SU-DHL-6 (cell line): ENCODE measurements around the gene POU2AF3.
"Not testable (repeated sequence)": the region's sequence is repeated elsewhere in the genome, so short reads cannot be mapped to it uniquely, and the experiment has no call there.

Experiments
- H2AFZ ChIP-seq: fragments of 200-600 bp; sonication (generic); 2 replicates; pipeline ENCODE4 v1.6.1; 2014; ENCODE audit warnings: low read depth, mild to moderate bottlenecking, moderate library complexity, mixed read lengths, antibody characterized with exemption, low read length; ENCODE audit not compliant: severe bottlenecking
- H3F3A ChIP-seq: fragments of 200-600 bp; shearing (Covaris generic); 2 replicates; pipeline ENCODE4 v1.6.0; 2016; ENCODE audit warnings: antibody characterized with exemption, mild to moderate bottlenecking; ENCODE audit not compliant: insufficient read depth
- H3K27ac ChIP-seq: fragments of 200-600 bp; sonication (generic); 2 replicates; pipeline ENCODE4 v1.5.1; 2016; ENCODE audit warnings: low read depth, mild to moderate bottlenecking, low read length, moderate library complexity, mixed read lengths
- H3K27me3 ChIP-seq: fragments of 200-600 bp; sonication (generic), shearing (Covaris generic); 2 replicates; pipeline ENCODE4 v1.6.0; 2014; ENCODE audit warnings: mild to moderate bottlenecking, low read length
- H3K36me3 ChIP-seq: fragments of 200-600 bp; sonication (generic); 2 replicates; pipeline ENCODE4 v1.6.1; 2014; ENCODE audit warnings: mild to moderate bottlenecking, low read length, mixed read lengths
- H3K4me2 ChIP-seq: fragments of 300-600, 200-600 bp; shearing (Covaris generic), sonication (generic); 2 replicates; pipeline ENCODE4 v1.6.0; 2014; ENCODE audit warnings: low read length, low read depth, mild to moderate bottlenecking; ENCODE audit not compliant: poor library complexity, severe bottlenecking
- H3K4me3 ChIP-seq: fragments of 200-600 bp; sonication (generic); 2 replicates; pipeline ENCODE4 v1.5.1; 2014; ENCODE audit warnings: antibody characterized with exemption, low read length, mild to moderate bottlenecking, mixed read lengths; ENCODE audit not compliant: insufficient read depth, poor library complexity, severe bottlenecking
- H3K79me2 ChIP-seq: fragments of 200-600 bp; sonication (generic); 2 replicates; pipeline ENCODE4 v1.6.1; 2014; ENCODE audit warnings: mild to moderate bottlenecking, low read length, moderate library complexity; ENCODE audit not compliant: insufficient read depth
- H3K9ac ChIP-seq: fragments of 200-600 bp; sonication (generic); 2 replicates; pipeline ENCODE4 v1.7.0; 2014; ENCODE audit warnings: mild to moderate bottlenecking, low read length
- H3K9me2 ChIP-seq: fragments of 200-600 bp; sonication (generic); replicated peaks from 2 replicates; pipeline ENCODE4 v1.6.1; 2014; ENCODE audit warnings: low read length; ENCODE audit not compliant: insufficient read depth
- H3K9me3 ChIP-seq: fragments of 200-600 bp; sonication (generic); 2 replicates; pipeline ENCODE4 v1.6.1; 2014; ENCODE audit warnings: low read length, mixed read lengths; ENCODE audit not compliant: insufficient read depth
- H4K20me1 ChIP-seq: fragments of 200-600 bp; sonication (generic); 2 replicates; pipeline ENCODE4 v1.6.1; 2014; ENCODE audit warnings: low read depth, mild to moderate bottlenecking, antibody characterized with exemption, low read length, moderate library complexity, mixed read lengths
- EZH2phosphoT487 ChIP-seq: fragments of 200-600 bp; sonication (generic), shearing (Covaris generic); conservative IDR thresholded peaks from 2 replicates; pipeline ENCODE4 v1.6.1; 2018; ENCODE audit warnings: mild to moderate bottlenecking, antibody characterized with exemption, low read length, moderate library complexity, mixed read lengths
- TF ChIP-seq, protein P1 (sequence below): fragments of 200-600 bp; sonication (generic); IDR thresholded peaks from one replicate; pipeline ENCODE4 v1.5.1; 2017; ENCODE audit warnings: antibody characterized with exemption, mild to moderate bottlenecking, low read length, moderate library complexity; ENCODE audit not compliant: insufficient read depth, poor library complexity, severe bottlenecking

POU2AF3 gene

DNA sequence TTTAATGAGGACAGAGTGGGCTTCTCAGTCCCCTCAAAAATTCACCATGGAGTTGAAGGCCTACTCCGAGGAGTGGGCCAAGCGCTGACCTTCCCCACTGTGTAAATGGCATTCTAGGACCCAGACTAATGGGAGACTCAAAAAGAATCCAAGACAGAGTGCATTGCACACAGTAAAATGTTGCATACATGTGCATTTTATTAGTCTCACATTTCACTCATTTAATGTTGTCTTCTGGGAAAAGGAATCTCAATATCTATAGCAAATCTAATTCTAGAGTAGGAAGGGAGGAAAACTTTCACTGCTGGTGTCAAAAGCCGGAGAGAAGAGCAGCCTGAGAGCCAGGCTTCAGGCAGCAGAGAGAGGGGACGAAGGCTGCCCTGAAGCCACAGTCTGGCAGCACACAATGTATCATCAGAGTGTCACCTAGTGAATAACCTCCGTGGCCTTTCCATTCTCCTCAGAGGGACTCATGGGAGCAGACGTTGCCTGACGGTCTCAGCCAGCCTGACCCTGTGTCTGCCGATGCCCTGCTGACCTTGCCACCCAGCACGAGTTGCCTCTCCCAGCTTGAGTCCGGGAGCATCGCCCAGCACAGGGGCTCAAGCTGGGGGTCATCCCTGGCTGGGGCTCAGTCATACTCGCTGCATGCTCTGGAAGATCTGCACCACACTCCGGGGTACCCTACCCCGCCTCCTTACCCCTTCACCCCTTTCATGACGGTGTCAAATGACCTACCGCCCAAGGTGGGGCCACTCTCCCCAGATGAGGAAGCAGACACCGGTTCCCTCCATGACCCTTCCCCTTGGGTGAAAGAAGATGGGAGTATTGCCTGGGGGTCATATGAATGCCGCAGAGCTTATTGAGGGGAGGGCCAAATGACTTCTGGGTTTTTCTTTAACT, 12.9 kb upstream of the POU2AF3 start:
- Histone ChIP-seq H3K9me3 (no peaks in the 10 kb centered on the region), H4K20me1 (no peaks in the 10 kb centered on the region), H3K9me2 (no peaks in the 10 kb centered on the region), H3F3A (no peaks in the 10 kb centered on the region), H3K9ac (no peak overlapping the region), H3K27ac (no peak overlapping the region), H3K36me3 (no peaks in the 10 kb centered on the region), H3K4me2 (no peak overlapping the region), H3K27me3 (no peaks in the 10 kb centered on the region), H2AFZ (no peak overlapping the region), H3K79me2 (no peaks in the 10 kb centered on the region), H3K4me3 (no peak overlapping the region)
- no peak for TF ChIP-seq EZH2phosphoT487
- TF ChIP-seq, protein P1, sequence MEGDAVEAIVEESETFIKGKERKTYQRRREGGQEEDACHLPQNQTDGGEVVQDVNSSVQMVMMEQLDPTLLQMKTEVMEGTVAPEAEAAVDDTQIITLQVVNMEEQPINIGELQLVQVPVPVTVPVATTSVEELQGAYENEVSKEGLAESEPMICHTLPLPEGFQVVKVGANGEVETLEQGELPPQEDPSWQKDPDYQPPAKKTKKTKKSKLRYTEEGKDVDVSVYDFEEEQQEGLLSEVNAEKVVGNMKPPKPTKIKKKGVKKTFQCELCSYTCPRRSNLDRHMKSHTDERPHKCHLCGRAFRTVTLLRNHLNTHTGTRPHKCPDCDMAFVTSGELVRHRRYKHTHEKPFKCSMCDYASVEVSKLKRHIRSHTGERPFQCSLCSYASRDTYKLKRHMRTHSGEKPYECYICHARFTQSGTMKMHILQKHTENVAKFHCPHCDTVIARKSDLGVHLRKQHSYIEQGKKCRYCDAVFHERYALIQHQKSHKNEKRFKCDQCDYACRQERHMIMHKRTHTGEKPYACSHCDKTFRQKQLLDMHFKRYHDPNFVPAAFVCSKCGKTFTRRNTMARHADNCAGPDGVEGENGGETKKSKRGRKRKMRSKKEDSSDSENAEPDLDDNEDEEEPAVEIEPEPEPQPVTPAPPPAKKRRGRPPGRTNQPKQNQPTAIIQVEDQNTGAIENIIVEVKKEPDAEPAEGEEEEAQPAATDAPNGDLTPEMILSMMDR, result no peak

DNA sequence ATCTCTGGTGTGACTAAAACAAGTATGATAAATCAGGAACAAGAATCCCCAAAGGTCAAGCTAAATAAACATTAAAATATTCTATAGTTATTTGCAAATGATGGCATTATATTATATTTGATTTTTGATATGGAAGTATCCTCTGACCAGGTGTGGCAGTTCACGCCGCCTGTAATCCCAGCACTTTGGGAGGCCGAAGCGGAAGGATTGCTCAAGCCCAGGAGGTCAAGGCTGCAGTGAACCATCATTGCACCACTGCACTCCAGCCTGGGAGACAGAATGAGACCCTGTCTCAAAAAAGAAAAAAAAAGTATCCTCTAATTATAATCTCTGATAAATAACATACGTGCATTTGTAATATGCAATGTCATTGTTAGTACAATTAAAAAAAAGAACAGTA, 6.6 kb upstream of the POU2AF3 start:
- H3F3A ChIP-seq, result no peaks in the 10 kb centered on the region

DNA sequence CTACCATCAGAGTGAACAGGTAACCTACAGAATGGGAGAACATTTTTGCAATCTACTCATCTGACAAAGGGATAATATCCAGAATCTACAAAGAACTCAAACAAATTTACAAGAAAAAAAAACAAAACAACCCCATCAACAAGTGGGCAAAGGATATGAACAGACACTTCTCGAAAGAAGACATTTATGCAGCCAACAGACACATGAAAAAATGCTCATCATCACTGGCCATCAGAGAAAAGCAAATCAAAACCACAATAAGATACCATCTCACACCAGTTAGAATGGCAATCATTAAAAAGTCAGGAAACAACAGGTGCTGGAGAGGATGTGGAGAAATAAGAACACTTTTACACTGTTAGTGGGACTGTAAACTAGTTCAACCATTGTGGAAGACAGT, 5.9 kb upstream of the POU2AF3 start:
- not testable (repeated sequence) for H3K27me3 ChIP-seq, H3K4me3 ChIP-seq, H2AFZ ChIP-seq, H3K79me2 ChIP-seq, H3F3A ChIP-seq, H3K9me3 ChIP-seq, H3K4me2 ChIP-seq, H3K9me2 ChIP-seq, H4K20me1 ChIP-seq, H3K36me3 ChIP-seq, H3K27ac ChIP-seq, H3K9ac ChIP-seq

More for the DNA sequence above, 6.6 kb upstream of the POU2AF3 start:
- Histone ChIP-seq H3K36me3 (no peaks in the 10 kb centered on the region), H2AFZ (no peak overlapping the region), H3K27ac (no peak overlapping the region), H3K9me3 (no peaks in the 10 kb centered on the region), H4K20me1 (no peaks in the 10 kb centered on the region), H3K79me2 (no peaks in the 10 kb centered on the region), H3K9me2 (no peaks in the 10 kb centered on the region), H3K4me3 (no peak overlapping the region), H3K27me3 (no peaks in the 10 kb centered on the region), H3K9ac (no peak overlapping the region), H3K4me2 (no peak overlapping the region)
- TF ChIP-seq, protein P1, result no peak
- TF ChIP-seq EZH2phosphoT487, result no peak

DNA sequence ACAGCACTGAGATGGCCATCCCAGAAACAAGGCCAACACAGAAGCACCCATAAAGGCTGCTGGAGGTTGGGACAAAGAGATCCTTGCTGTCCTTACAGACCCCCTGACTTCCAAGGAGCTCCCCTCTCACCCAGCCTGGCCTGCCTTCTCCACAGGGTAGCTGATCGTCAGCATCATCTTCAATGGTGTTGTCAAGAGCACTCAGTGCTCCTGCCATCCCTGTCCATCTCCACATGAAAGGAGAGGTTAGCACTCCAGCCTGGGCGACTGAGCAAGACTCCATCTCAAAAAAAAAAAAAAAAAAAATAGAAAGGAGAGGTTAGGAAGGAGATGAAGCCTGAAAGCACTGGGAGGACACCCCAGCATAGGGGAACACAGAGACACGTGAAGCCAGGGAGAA, 2.1 kb upstream of the POU2AF3 start:
- Histone ChIP-seq H3K36me3 (no peaks in the 10 kb centered on the region), H3K27ac (no peak overlapping the region), H3K9me3 (no peaks in the 10 kb centered on the region), H3F3A (no peaks in the 10 kb centered on the region), H3K4me3 (no peak overlapping the region), H3K79me2 (no peaks in the 10 kb centered on the region), H3K4me2 (no peak overlapping the region), H2AFZ (no peak overlapping the region), H3K9me2 (no peaks in the 10 kb centered on the region), H4K20me1 (no peaks in the 10 kb centered on the region), H3K27me3 (no peaks in the 10 kb centered on the region), H3K9ac (no peak overlapping the region)
- TF ChIP-seq, protein P1, result no peak
- no peak for TF ChIP-seq EZH2phosphoT487
